ENCODE data around the gene SBSN.

Gene SBSN, protein sequence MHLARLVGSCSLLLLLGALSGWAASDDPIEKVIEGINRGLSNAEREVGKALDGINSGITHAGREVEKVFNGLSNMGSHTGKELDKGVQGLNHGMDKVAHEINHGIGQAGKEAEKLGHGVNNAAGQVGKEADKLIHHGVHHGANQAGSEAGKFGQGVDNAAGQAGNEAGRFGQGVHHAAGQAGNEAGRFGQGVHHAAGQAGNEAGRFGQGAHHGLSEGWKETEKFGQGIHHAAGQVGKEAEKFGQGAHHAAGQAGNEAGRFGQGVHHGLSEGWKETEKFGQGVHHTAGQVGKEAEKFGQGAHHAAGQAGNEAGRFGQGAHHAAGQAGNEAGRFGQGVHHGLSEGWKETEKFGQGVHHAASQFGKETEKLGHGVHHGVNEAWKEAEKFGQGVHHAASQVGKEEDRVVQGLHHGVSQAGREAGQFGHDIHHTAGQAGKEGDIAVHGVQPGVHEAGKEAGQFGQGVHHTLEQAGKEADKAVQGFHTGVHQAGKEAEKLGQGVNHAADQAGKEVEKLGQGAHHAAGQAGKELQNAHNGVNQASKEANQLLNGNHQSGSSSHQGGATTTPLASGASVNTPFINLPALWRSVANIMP

DNA sequence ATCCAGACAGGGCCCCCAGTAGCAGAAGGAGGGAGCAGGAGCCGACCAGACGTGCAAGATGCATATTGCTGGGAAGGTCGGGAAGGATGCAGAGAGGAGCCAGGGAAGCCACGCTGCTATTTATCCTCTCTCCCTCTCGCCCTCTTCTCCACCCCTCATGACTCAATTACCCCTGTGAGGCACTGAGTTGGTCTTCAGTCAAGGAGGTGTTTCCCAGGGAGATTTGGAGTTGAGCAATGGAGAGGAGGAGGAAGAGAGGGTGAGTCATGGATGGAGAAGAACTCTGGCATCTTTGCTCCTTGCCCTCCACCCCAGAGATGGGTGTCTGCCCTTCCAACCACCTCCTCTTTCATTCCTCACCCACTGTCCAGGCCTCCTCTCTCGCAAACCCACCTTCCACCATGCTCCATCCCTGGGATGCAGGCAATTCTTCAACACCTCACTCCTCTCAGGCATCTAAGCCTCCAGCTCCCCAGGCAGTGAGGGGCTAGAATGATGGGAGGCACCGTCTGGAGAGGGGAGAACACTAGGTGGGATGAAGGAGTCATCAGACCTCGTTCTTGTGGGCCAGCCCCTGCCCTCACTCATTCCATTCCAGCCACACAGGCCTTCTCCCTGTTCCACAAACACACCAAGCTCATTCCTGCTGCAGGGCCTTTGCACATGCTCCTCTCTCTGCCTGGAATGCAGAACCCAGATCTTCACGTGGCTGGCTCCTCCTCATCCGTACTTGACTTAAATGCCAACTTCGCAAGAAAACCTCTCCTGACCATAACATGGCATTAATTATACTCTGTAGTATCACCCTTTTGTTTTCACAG lies at the start of gene SBSN:
Gene SBSN, minus strand, starts transcription at position 94 of the 821 bp plus-strand sequence. Its CDS starts 30 bp downstream, at position 64.
- no peak for DNase-seq

DNA sequence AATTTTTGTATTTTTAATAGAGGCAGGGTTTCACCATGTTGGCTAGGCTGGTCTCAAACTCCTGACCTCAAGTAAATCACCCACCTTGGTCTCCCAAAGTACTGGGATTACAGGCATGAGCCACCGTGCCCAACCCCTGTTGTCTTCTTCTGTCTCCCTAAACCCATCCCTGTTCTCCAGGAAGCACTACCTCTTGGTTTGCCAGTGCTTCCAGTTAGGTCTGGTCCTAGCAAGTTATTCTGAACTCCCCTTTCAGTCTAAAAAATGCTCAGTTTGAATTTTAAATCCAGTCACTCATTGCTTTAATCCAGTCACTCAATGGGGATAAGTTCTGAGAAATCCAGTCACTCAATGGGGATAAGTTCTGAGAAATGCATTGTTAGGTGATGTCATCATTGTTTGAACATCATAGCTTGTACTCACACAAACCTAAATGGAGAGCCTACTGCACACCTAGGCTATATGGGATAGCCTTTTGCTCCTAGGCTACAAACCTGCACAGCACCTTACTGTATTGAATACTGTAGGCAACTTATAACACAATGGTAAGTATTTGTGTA lies 43.4 kb upstream of the SBSN start:
- no peak for DNase-seq

DNA sequence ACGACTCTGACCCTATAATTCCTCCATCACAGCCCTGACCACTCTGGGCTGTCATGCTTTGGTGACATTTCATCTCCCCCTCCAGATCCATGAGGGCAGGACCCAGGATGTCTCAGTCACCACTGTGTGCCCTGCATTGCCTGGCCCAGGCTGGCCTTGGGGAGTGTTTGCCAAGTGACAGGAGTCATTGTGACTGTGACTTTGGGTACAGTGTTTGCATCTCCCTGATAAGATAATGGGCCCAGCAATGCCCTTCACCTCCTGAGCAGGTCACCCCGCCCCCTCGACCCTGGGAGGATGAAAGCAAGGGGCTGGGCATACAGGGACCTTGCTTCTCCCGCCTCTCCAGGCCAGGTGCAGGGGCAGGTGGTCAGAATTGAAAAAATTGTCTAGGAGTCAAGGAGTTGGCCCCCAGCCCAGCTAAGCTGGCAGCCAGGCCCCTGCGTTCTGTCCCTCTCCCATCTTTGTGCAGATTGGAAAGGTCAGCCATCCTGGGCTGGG lies 41.2 kb upstream of the SBSN start:
- no peak for DNase-seq

DNA sequence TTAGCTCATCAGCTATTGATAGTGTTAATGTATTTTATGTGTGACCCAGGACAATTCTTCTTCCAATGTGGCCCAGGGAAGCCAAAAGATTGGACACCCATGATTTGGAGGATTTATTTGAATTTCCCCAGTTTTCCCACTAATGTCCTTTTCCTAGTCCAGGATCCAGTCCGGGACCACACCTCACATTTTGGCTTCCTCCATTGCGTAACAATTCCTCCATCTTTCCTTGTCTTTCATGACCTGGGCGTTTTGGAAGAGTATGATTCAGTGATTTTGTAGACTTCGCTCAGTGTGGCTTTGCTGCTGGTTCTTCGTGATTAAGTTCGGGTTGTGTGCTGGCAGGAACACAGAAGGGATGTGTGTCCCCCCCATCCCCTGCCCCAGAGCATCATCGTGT lies 38.6 kb upstream of the SBSN start:
- DNase-seq, result no peak

DNA sequence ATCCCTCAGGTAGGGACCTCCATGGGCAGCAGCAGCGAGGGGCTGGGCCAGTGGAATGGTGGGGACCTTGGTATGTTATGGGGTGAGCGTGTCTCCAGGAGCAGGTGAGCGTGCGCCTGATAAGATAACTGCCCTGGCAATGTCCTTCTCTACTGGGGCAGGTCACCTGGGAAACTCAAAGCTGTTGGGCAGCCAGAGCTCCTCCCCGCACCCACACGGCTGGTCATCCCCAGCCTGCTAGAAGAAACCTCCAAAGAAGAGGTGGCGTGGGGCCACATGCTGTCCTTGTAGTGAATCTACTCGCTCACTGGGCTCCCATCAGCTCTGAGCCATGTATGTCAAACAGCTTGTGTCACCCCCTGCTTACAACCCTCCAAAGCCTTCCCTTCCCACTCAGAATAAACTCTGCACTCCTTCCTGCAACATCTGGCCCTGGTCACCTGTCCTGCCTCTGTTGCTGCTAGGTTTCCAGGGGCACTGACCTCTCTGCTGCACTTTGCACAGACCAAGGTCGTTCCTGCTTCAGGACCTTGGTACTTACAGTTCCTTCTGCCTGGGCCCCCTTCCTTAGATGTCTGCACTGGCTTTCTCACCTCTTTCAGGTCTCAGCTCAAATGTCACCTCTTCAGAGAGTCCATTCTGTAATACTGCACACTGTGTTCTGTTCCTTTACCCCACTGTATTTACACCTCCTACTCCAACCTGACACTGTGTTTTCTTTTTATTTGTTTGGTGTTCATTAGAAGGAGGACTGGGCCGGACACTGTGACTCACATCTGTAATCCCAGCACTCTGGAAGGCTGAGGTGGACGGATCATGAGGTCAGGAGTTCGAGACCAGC lies 37.1 kb upstream of the SBSN start:
- DNase-seq, result no peak

DNA sequence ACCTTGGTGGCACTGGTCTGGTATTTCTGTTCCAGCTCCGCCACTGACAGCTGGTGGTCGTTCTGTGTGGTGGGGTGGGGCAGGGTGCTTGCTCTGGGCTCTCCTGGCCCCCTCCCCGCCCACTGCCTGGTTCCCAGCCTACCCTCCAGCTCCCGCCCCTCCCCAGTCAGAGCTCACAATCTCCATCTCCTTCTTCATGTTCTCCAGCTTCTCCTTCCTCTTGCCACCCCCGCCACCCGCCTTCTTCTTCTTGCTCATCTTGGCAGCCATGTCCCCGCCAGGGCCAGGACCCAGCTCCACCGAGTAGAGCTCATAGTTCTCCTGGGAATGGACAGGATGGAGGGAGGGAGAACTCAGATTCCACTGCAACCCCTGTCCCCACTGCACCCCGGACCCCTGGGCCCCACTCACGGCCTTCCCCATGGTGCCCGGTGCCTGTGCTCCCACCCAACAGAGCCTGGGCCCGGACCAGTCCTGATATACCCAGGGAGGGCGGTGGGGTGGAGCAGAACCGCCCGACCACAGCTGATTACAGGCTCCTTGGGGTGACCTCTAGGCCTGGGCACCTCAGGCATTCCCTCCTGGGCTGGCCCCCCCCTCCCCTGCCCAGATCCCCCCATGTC lies 35.2 kb upstream of the SBSN start, which contains the start of gene ATP4A:
Gene ATP4A, minus strand, starts transcription at position 452 of the 623 bp plus-strand sequence. Its CDS starts 29 bp downstream, at position 423.
- no peak for DNase-seq

DNA sequence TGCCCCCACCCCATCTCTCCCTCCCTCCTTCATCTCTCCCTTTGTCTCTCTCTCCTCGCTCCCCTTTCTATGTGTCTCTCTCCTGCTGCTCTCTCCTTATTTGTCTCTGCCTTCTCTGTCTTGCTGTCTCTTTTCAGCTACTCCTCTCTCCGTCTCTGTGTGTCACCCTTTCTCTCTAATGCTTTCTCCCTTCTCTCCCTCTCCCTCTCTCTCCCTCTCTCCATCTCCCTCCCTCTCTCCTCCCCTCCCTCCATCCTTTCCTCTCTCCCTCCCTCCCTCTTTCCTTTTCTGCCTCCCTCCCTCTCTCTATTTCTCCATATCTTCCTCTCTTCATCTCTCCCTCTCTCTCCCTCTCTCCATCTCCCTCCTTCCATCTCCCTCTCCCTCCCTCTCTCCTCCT lies 34.7 kb upstream of the SBSN start:
- DNase-seq, result no peak

DNA sequence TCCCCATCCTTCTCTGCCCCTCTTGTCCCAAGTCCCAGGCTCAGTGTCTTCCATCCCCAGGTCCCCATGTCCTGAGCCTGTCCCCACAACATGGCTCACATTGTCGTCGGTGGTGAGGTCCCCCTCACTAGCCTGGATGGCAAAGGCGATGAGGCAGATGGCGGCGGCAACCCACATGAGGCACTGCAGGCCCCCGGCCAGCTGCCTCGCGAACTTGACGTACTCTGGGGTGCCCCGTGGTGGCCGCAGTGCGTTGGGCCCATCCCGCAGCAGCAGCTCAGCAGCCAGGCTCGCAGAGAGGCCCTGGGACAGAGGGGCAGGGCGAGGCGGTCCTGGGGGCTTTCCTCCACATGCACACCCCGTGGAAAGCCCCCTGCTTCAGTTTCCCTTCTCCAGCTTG lies 34.2 kb upstream of the SBSN start:
- no peak for DNase-seq

DNA sequence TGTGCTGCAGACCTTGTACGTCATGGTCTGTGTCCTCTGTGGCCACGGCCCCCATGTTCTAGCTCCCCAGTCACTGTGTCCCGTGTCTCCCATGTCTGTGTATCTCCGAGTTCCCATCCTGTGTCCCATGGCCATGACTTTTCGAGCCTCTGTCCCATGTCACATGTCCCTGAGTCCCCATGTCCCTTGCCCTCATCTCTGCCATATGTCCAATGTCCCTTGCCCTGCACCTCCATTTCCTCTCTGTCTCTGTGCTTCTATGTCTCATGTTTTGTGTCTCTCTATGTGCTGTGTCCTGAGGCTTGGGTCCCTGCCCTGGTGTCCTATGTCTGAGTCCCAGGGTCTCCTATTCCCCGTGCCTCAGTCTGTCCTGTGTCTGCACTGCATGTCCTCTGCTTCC lies 33.3 kb upstream of the SBSN start:
- DNase-seq, result no peak

DNA sequence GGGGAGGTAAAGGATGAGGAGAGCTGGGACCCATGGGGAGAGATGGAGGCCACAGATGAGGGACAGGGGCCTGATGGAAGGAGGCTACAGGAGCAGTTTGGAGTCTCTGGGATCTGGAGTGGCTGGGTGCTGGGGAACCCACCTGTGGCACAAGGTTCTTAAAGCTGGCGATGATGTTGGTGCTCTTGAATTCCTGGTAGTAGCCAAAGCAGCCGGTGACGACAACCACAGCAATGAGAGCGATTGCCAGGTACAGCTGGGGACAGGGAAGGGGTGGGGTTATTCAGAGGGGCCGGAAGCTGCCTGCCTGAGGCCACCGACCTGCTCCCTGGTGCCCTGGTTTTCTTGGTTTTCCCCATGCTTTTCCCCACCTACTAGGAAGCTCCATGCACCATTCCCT lies 32.6 kb upstream of the SBSN start:
- no peak for DNase-seq

DNA sequence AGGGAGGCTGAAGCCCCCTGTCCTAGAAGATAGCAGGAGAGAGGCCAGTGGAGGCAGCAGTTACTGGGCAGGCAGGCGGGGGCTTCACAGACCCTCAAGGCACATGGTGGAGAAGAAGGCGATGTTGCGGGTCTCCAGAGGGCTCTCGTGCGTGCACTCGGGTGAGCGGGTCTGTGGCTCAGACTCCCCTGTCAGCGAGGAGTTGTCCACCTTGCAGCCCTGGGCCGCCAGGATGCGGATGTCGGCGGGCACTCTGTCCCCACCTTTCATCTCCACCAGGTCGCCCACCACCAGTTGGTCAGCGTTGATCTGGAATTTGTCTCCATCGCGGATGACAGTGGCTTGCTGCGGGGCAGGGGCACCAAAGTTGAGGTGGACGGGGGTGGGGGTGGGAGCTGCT lies 32.2 kb upstream of the SBSN start:
- no peak for DNase-seq

DNA sequence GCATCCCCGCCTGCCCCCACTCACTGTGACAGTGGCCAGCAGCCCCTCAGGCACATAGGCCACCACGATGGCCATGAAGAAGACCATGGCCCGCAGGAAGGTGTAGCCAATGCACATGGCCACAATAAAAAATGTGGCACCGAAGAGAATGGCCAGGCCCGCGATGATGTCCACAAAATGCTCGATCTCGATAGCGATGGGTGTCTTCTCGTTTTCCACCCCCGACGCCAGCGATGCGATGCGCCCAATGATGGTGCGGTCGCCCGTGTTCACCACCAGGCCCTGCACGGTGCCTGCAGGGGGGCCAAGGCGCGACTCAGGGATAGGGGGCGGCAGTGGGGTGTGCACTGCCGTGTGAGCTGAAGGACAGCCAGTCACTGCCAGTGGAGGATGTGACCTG lies 31.7 kb upstream of the SBSN start:
- DNase-seq, result no peak

DNA sequence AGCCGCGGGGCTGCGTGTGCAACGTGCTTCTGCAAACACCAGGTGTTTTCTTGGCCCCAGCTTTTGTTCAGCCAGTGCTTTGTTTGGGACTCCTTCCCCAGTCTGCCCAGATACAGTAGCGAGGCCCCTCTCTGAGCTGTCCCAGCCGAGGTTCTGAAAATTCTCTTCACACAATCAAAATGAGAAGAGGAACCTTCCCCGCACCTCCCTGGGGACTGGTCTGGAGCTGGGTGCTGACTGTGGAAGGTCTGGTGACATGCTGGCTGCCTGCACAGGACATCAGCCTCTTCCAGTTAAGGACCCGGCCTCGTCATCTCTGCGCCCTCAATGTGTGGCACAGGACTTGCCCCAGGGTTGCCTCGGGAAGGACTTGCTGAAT lies 31.2 kb upstream of the SBSN start:
- DNase-seq, result no peak

DNA sequence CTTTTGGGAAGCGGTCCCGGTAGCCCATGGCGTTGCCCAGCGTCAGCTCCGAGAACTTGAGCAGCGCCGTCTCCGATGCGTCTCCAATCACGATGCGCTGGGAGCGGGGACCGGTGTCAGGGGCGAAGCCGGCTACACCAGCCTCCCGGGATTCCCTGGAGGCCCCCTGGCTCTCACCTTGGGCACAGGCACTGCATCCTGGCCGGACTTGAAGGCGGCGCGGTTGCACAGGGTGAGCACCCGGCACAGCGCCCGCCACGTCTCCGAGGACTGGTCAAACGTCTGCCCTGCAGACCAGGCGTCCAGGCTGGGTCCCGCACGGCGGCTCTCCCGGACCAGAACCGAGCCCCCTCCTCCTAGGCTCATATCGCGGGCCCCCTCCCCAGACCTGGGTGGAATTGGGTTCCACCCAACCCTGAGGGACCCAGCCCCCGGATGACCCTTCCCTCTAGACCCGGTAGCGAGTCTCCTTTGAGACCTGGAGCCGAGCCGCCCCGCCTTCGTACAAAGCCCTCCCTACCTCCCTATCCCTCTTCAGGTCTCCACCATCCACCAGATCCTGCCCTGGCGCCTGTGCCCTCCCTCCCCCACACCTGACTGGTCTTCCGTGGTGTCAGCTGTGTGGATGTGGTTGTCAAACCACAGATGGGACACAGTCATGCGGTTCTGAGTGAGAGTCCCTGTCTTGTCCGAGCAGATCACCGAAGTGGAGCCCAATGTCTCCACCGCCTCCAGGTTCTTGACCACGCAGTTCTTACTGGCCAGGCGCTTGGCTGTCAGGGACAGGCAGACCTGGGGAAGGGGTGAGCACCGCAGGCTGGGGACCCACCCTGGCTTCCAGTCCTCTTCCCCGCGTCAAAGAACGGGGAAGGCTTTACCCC lies 30.5 kb upstream of the SBSN start:
- no peak for DNase-seq

DNA sequence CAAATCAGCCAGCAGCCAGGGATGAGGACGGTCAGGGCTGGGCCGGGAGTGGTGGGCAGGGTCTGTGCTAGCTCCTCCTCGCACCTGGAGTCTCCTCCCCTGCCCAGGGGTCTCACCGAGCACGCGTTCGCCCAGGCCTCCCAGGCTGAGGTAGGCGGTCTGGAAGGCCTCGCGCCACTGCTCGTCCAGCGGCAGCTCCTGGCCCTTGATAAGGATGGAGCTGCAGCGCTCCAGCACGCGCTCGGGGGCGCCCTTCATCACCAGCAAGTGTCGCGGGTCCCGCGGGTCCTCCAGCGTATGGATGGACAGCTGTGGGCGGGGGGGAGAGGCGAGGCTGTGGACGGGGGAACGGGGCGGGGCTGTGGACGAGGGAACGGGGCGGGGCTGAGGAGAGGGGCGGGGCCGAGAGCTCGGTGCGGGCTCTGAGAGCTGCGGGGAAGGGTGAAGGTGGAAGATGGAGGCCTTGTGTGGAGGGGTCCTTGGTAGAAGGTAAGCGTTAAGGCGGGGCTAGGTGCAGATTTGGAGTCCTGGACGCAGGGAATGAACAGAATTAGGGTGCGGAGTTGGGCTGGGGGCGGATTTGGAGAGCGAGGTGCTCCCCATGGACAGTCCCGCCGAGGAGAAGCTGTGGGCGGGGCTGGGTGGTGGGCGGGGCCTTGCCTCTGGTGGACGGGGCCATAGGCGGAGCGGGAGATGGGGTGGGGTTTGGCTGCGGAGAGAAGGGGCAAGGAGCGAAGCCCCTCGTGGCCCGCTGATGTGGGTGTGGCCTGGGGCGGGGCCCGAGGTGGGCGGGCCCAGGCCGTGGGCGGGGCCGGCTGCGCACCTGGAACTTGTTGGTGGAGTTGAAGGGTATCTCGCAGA lies 29.7 kb upstream of the SBSN start:
- DNase-seq, result peak in 1 of 2 experiments; percentile 16

DNA sequence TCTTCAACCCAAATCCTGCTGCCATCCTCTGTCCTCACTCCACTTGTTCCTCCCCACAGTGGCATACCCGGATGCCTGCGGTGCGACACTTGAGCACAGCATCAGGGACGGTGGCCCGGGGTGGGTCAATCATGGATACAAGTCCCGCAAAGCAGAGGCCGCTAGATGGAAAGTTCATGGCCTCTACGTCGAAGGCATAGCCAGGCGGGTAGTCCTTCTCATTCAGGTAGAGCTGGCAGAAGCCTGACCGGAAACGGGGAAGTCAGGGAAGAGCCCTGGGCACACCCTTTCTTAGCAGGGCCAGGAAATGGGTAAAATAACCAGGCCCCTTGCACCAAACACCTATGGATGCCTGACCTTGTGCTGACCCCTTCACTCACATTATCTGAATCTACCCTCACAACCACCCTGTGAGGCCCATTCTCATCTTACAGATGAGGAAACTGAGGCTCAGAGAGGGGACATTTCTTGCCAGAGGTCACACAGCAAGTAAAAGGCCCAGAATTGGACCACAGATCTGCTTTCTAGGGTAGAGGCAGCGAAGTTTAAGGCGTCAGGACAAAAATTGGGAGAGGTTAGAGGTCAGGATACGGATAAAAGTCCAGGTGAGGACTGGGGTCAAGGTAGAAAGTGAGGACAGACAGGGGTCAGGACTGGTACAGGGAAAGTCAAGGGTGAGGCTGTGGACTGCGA lies 28.9 kb upstream of the SBSN start:
- no peak for DNase-seq

DNA sequence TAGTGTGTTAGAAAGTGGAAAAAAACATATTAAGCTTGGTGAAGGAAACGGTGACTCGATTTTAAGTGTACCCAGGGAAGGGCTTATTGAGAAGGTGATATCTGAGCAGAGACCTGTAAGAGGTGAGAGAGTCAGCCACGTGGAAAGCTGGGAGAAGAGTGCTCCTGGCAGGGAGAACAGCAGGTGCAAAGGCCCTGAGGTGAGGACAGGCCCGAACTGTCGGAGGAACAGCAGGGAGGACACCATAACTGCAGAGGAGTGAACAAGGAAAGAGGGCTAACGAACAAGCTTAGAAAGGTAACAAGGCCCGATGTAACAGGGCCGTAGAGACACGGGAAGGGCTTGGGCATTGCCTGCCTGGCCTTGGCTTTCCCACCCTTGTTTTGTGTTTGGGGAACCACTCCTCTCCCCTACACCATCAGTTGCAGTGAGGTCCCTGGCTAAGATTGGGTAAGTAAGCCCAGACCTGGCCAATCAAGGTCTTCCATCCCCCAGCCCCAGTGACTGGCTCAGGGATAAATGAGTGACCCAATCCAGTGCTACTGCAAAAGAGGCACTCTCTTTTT lies 28.0 kb upstream of the SBSN start:
- DNase-seq, result no peak

DNA sequence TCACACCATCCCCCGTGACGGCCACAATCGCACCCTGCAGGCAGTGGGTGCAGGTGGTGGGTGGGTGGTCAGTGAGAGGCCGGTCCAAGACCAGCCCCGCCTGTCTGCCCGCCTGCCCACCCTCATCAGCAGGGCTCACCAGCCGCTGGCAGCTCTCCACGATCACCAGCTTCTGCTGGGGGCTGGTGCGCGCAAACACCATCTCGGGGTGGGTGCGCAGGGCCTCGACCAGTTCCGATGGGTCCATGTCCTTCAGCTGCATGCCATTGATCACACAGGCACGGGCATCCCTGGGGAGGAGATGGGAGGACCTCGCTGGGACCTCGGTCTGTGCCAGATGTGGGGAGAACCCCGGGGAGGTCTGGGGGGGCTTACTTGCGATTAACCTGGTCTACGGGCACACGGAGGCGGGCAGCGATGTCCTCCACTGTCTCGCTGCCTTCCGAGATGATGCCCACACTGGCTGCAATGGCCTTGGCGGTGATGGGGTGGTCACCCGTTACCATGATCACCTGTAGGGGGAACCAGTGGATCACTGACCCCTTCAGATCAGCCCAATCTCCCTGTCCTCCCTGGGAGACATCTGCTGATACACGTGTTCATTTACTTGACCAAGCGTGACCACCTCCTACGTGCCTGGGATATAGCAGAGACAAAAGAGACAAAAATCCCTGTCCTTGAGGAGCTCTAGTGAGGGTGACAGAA lies 27.3 kb upstream of the SBSN start:
- no peak for DNase-seq
